Measurements from ENCODE around the gene RDH13. TPM values are rescaled to one million over a fixed set of nuclear protein-coding genes. Genes with fewer than 3 reads are reported as not detected.

Gene RDH13
- total RNA-seq, 1 experiment from 2014 or later, result 10.0 TPM

- no peak for DNase-seq (ENCODE audit: low spot score)
Measured at GRCh38 chr19:55091955-55092354, 29.0 kb upstream of the RDH13 start.

GRCh38 chr19:55091126-55091910 is 28.4 kb upstream of the RDH13 start:
- DNase-seq (ENCODE audit: low spot score), result no peak

GRCh38 chr19:55090564-55090963 is 27.6 kb upstream of the RDH13 start:
- no peak for DNase-seq (ENCODE audit: low spot score)

- no peak for DNase-seq (ENCODE audit: low spot score)
Measured at GRCh38 chr19:55089342-55089944, 26.5 kb upstream of the RDH13 start.

- DNase-seq (ENCODE audit: low spot score), result peak; percentile 70
Measured at GRCh38 chr19:55088543-55089341, 25.8 kb upstream of the RDH13 start.

- DNase-seq (ENCODE audit: low spot score), result no peak
Measured at GRCh38 chr19:55088021-55088451, 25.1 kb upstream of the RDH13 start.

- DNase-seq (ENCODE audit: low spot score), result no peak
Measured at GRCh38 chr19:55087542-55087901, 24.6 kb upstream of the RDH13 start.

GRCh38 chr19:55086730-55087541 is 24.0 kb upstream of the RDH13 start:
- peak; percentile 93 for DNase-seq (ENCODE audit: low spot score)

- no peak for DNase-seq (ENCODE audit: low spot score)
Measured at GRCh38 chr19:55085923-55086715, 23.2 kb upstream of the RDH13 start.

- no peak for DNase-seq (ENCODE audit: low spot score)
Measured at GRCh38 chr19:55084416-55084815, 21.5 kb upstream of the RDH13 start.

- DNase-seq (ENCODE audit: low spot score), result no peak
Measured at GRCh38 chr19:55083004-55083850, 20.3 kb upstream of the RDH13 start.

- DNase-seq (ENCODE audit: low spot score), result no peak
Measured at GRCh38 chr19:55082020-55082851, 19.3 kb upstream of the RDH13 start.

- DNase-seq (ENCODE audit: low spot score), result no peak
Measured at GRCh38 chr19:55081770-55082019, 18.7 kb upstream of the RDH13 start.

- peak; percentile 63 for DNase-seq (ENCODE audit: low spot score)
Measured at GRCh38 chr19:55080968-55081769, 18.2 kb upstream of the RDH13 start.

GRCh38 chr19:55080121-55080967 is 17.4 kb upstream of the RDH13 start:
- DNase-seq (ENCODE audit: low spot score), result no peak

- no peak for DNase-seq (ENCODE audit: low spot score)
Measured at GRCh38 chr19:55079400-55080038, 16.6 kb upstream of the RDH13 start.

GRCh38 chr19:55078996-55079395 is 16.0 kb upstream of the RDH13 start:
- no peak for DNase-seq (ENCODE audit: low spot score)
